ENCODE data around the gene CFAP57.

DNA sequence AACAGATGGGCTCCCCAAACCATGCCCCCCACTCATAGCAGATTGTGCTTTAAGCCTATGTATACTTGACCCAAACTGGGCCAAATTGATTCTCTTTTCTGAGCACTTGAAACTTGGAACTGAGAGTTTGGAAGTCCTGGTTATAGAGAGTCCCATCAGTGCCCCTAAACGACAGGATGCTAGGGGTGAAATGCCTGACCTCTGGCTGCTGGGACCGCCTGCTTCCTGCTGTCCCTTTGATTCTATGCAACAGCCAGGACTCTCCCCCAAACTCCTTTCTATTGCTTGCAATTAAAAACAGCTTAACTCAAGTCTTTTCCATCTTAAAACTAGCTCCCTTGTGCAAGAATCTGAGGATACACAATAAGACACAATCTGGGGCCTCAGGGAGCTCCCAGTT, 108.6 kb downstream of the CFAP57 start:
- TF ChIP-seq CTCF (IDR thresholded peaks at IDR 0.05; ENCODE audit: poor library complexity, severe bottlenecking) (no peak), POLR2AphosphoS5 (IDR thresholded peaks at IDR 0.05) (no peak), SMC3 (conservative IDR thresholded peaks at IDR 0.05; ENCODE audit: poor library complexity) (no peak), RAD21 (conservative IDR thresholded peaks at IDR 0.05) (no peak), EP300 (conservative IDR thresholded peaks at IDR 0.05; ENCODE audit: poor library complexity, severe bottlenecking) (no peak)

Data from neural cell (in vitro differentiated cells).